GM21825 (cell line): ENCODE results near the gene UVRAG.

Source experiments
- ATAC-seq: cut with Tn5 transposase; IDR thresholded peaks from one replicate; pipeline ENCODE4 v1.9.1; 2021; ENCODE audit warnings: mild to moderate bottlenecking, moderate library complexity; ENCODE audit not compliant: unreplicated experiment

The UVRAG gene

GRCh38 chr11:75814677-75815344 is at the start of gene UVRAG:
TSS of gene UVRAG (plus strand) at chr11:75815210. CDS start at chr11:75815408, 198 bp downstream.
- peak; percentile 70 for ATAC-seq

- ATAC-seq = no peak
Observed at GRCh38 chr11:75766443-75767227, 48.4 kb upstream of the UVRAG start.

GRCh38 chr11:75767228-75767572 is 47.8 kb upstream of the UVRAG start:
- ATAC-seq = no peak

- no peak for ATAC-seq
Observed at GRCh38 chr11:75767793-75768111, 47.3 kb upstream of the UVRAG start.

- ATAC-seq = peak; percentile 67
Observed at GRCh38 chr11:75768112-75768908, 46.7 kb upstream of the UVRAG start, which contains the start of gene DGAT2. TSS of gene DGAT2 (plus strand) at chr11:75768778. CDS start at chr11:75768992, 214 bp downstream.

- no peak for ATAC-seq
Observed at GRCh38 chr11:75768909-75769771, 45.9 kb upstream of the UVRAG start.

- ATAC-seq = no peak
Observed at GRCh38 chr11:75770102-75770501, 44.9 kb upstream of the UVRAG start.

- no peak for ATAC-seq
Observed at GRCh38 chr11:75771646-75772410, 43.2 kb upstream of the UVRAG start.

GRCh38 chr11:75773595-75774353 is 41.2 kb upstream of the UVRAG start:
- peak; percentile 84 for ATAC-seq

GRCh38 chr11:75775056-75775455 is 40.0 kb upstream of the UVRAG start:
- no peak for ATAC-seq

- ATAC-seq = no peak
Observed at GRCh38 chr11:75776546-75776945, 38.5 kb upstream of the UVRAG start.

- ATAC-seq = no peak
Observed at GRCh38 chr11:75777461-75778110, 37.4 kb upstream of the UVRAG start.

GRCh38 chr11:75778962-75779361 is 36.0 kb upstream of the UVRAG start:
- no peak for ATAC-seq

GRCh38 chr11:75779960-75780359 is 35.0 kb upstream of the UVRAG start:
- ATAC-seq = no peak

GRCh38 chr11:75780888-75781287 is 34.1 kb upstream of the UVRAG start:
- ATAC-seq = no peak

- no peak for ATAC-seq
Observed at GRCh38 chr11:75781296-75781695, 33.7 kb upstream of the UVRAG start.

- ATAC-seq = no peak
Observed at GRCh38 chr11:75781831-75782230, 33.2 kb upstream of the UVRAG start.

- no peak for ATAC-seq
Observed at GRCh38 chr11:75782540-75783263, 32.3 kb upstream of the UVRAG start.
